K562 (cell line): Measurements from ENCODE around the gene PRR16. TPM values are rescaled to one million over a fixed set of nuclear protein-coding genes. Genes with fewer than 3 reads are reported as not detected.

Experiments
- ATAC-seq: fragments of 200-7000 bp; cut with Tn5 transposase; 3 replicates; pipeline ENCODE4 v1.9.1; 2020; ENCODE audit warnings: moderate library complexity
- BruUV-seq: library from RNA; stranded (reverse); fragments of 400-500 nt; replicated peaks from 2 replicates; lab custom pipeline; 2021; lab: Mats Ljungman, UMichigan
- CTCF ChIA-PET: fragments of 300-600 bp; formaldehyde crosslinking; extraction: SDS; loops from one replicate; lab custom pipeline; 2021; ENCODE audit warnings: low intra/inter-chr PET ratio; lab: Yijun Ruan, JAX
- POLR2A ChIA-PET: fragments of 300-600, 350-650 bp; sonication (Branson Sonifier 250); formaldehyde crosslinking; extraction: SDS; loops from one replicate; lab custom pipeline; 2021; ENCODE audit warnings: antibody characterized with exemption, inconsistent platforms; lab: Yijun Ruan, JAX
- DNase-seq, 4 experiments: peaks; one replicate each; pipeline versions ENCODE4 v3.0.0 to v3.0.0-alpha.2; 2011 to 2018; ENCODE audit warnings: low spot score in 3 of 4, mixed read lengths in 3 of 4; ENCODE audit errors: extremely low read depth in 1 of 4
- FAIRE-seq: peaks from 2 replicates; lab custom pipeline; 2011; peaks lifted over from hg19 to GRCh38; lab: Jason Lieb, UNC
- H2AFZ ChIP-seq: 2 replicates; pipeline ENCODE4 v1.6.0; 2011; ENCODE audit warnings: low read depth, low read length, control low read depth, inconsistent platforms
- H3K27ac ChIP-seq: fragments of 200-600 bp; 3 replicates; pipeline ENCODE4 v1.8.0; 2011; ENCODE audit warnings: low read depth, mild to moderate bottlenecking, control low read depth, inconsistent platforms, low read length, moderate library complexity, mixed read lengths; ENCODE audit errors: extremely low read depth
- H3K27me3 ChIP-seq, 2 experiments: fragments of 300-600 bp in 1 of 2; 2 replicates in 1 of 2; 3 replicates in 1 of 2; pipeline versions ENCODE4 v1.6.0 to v1.8.0; 2011; ENCODE audit warnings: inconsistent platforms in 2 of 2, low read length in 2 of 2, mild to moderate bottlenecking in 1 of 2, mixed read lengths in 1 of 2, moderate library complexity in 1 of 2; ENCODE audit not compliant: control insufficient read depth in 2 of 2, insufficient read depth in 2 of 2
- H3K36me3 ChIP-seq: fragments of 300-600 bp; 3 replicates; pipeline ENCODE4 v1.8.0; 2011; ENCODE audit warnings: mild to moderate bottlenecking, low read length, inconsistent platforms; ENCODE audit not compliant: control insufficient read depth, insufficient read depth
- H3K4me1 ChIP-seq, 2 experiments: fragments of 200-600 bp in 1 of 2; replicated peaks in 1 of 2; 2 replicates in 1 of 2; 3 replicates in 1 of 2; pipeline versions ENCODE4 v1.5.1 to v1.8.0; 2011; ENCODE audit warnings: inconsistent platforms in 2 of 2, low read length in 2 of 2, mild to moderate bottlenecking in 1 of 2, mixed read lengths in 1 of 2, moderate library complexity in 1 of 2; ENCODE audit not compliant: control insufficient read depth in 2 of 2, insufficient read depth in 2 of 2
- H3K4me2 ChIP-seq: 2 replicates; pipeline ENCODE4 v1.6.1; 2011; ENCODE audit warnings: low read length, control low read depth, inconsistent platforms, mixed read lengths; ENCODE audit not compliant: insufficient read depth
- H3K4me3 ChIP-seq: fragments of 200-600 bp; sonication (generic), shearing (Covaris generic); 2 replicates; pipeline ENCODE4 v1.5.1; 2016; ENCODE audit warnings: control low read depth, inconsistent platforms
- H3K79me2 ChIP-seq: fragments of 200-600 bp; 3 replicates; pipeline ENCODE4 v1.8.0; 2011; ENCODE audit warnings: low read length, inconsistent platforms; ENCODE audit not compliant: control insufficient read depth, insufficient read depth
- H3K9ac ChIP-seq, 2 experiments: 2 replicates each; pipeline versions ENCODE4 v1.6.0 to v1.6.1; 2011; ENCODE audit warnings: low read depth in 2 of 2, low read length in 2 of 2, control low read depth in 1 of 2, inconsistent platforms in 1 of 2, mild to moderate bottlenecking in 1 of 2, mixed read lengths in 1 of 2; ENCODE audit not compliant: insufficient read depth in 1 of 2
- H3K9me1 ChIP-seq: one replicate; pipeline ENCODE4 v1.6.0; 2011; ENCODE audit warnings: inconsistent platforms, mild to moderate bottlenecking, low read length, moderate library complexity; ENCODE audit not compliant: control insufficient read depth, insufficient read depth
- H3K9me3 ChIP-seq: replicated peaks from 2 replicates; pipeline ENCODE4 v1.5.1; 2011; ENCODE audit warnings: low read depth, low read length, inconsistent platforms; ENCODE audit not compliant: control insufficient read depth, insufficient read depth
- H4K20me1 ChIP-seq: replicated peaks from 2 replicates; pipeline ENCODE4 v1.6.1; 2011; ENCODE audit warnings: low read length, inconsistent platforms, mixed read lengths; ENCODE audit not compliant: control insufficient read depth, insufficient read depth
- FOXK1 ChIP-seq: sonication (generic); formaldehyde crosslinking; IDR thresholded peaks from 2 replicates; pipeline ENCODE4 v1.8.0; 2022; ENCODE audit warnings: missing genetic modification reagents, mild to moderate bottlenecking, borderline replicate concordance
- MED1 ChIP-seq: sonication (generic); formaldehyde crosslinking; IDR thresholded peaks from 2 replicates; pipeline ENCODE4 v1.8.1; 2023; ENCODE audit warnings: missing genetic modification reagents, borderline replicate concordance
- POLR2AphosphoS5 ChIP-seq: IDR thresholded peaks from 2 replicates; pipeline ENCODE4 v1.6.1; 2011; ENCODE audit warnings: mild to moderate bottlenecking, low read depth, low read length, moderate library complexity; ENCODE audit not compliant: control insufficient read depth, insufficient read depth
- SAFB2 ChIP-seq: fragments of 200-400 bp; formaldehyde crosslinking; IDR thresholded peaks from 2 replicates; pipeline ENCODE4 v1.6.1; 2018; ENCODE audit warnings: borderline replicate concordance, low read length, low read depth, moderate library complexity; ENCODE audit not compliant: severe bottlenecking
- TRIM24 ChIP-seq, 2 experiments: fragments of 450-650 bp; IDR thresholded peaks; 2 replicates each; pipeline ENCODE4 v1.6.1; 2016
- WGBS: fragments of 100-300 bp; shearing (Covaris generic); methylation state at CpG from one replicate; pipeline ENCODE4 v1.1.6; 2016; ENCODE audit warnings: low coverage, mixed read lengths; ENCODE audit not compliant: insufficient coverage; ENCODE audit errors: missing lambda C conversion rate; 5-methylcytosine and 5-hydroxymethylcytosine counted together
- in situ Hi-C: fragments of 300-500 bp; cut with MboI; formaldehyde crosslinking; loops from 4 replicates; pipeline ENCODE4 v1.15.0; 2018; ENCODE audit warnings: inconsistent platforms, mixed read lengths
- intact Hi-C: fragments of 100-400 bp; cut with micrococcal nuclease; formaldehyde crosslinking; loops from 2 replicates; pipeline ENCODE4 v1.14.2; 2022
- polyA plus RNA-seq, 8 experiments: library from polyadenylated mRNA; depleted of rRNA in 4 of 8; stranded (reverse) in 5 of 8; unstranded in 3 of 8; fragments of >200 nt; fragmentation: Nextera tagmentation in 2 of 8; fragmentation: Illumina TruSeq in 1 of 8; extraction: Ambion mirVana in 2 of 8; extraction: Trizol in 1 of 8; gene quantifications; 2 replicates each; pipeline versions ENCODE4 v1.2.1 to v1.2.3, GENCODE V29; 2011 to 2014; ENCODE audit warnings: inconsistent platforms in 1 of 8, missing spikeins in 1 of 8
- total RNA-seq, 7 experiments: library from RNA; depleted of rRNA in 6 of 7; stranded (reverse); fragments of >200 nt in 6 of 7; fragmentation: Illumina TruSeq in 2 of 7; extraction: Trizol in 2 of 7; gene quantifications; 2 replicates each; pipeline versions ENCODE4 v1.2.1 to v1.2.3, GENCODE V29; 2011 to 2021; ENCODE audit warnings: low replicate concordance in 1 of 7
- TF ChIP-seq, protein P1 (sequence below): sonication (generic); formaldehyde crosslinking; IDR thresholded peaks from 2 replicates; pipeline ENCODE4 v1.8.0; 2022; ENCODE audit warnings: mild to moderate bottlenecking, missing genetic modification reagents
- TF ChIP-seq, protein P2 (sequence below), 2 experiments: fragments of 450-650 bp; formaldehyde crosslinking in 1 of 2; IDR thresholded peaks; 2 replicates each; pipeline versions ENCODE4 v1.4.0 to v1.6.1; 2014 to 2020; ENCODE audit warnings: mild to moderate bottlenecking in 2 of 2, borderline replicate concordance in 1 of 2, low read depth in 1 of 2

The PRR16 gene
- total and polyA plus RNA-seq, 9 of the 15 experiments (the other 6 are each of a cell fraction or from before 2014, with no cell fraction given) = 0.61 to 10.1 (median 3.3) TPM

DNA sequence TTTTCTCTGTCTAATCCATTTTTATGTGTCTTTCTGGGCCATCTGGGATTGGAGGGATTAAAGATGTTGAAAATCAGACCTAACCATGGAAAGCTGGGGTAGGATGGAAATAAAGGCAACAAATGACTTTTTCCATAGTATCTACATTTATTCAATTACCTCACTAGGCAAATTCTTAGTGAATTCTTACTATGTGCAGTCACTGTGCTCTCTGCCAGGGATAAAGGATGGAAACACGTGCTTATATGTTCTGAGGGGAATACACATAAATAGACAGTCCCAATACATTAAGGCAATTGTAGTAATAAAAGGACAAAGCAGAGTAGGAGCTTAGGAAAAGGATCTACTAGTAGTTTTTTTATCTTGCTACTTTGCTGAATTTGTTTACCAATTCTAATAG is 214.2 kb downstream of the PRR16 start:
- DNase-seq = no peak
- no peaks in the 10 kb centered on the region for H3K9me3 ChIP-seq
- no peaks in the 10 kb centered on the region for H3K36me3 ChIP-seq
- no peak for ATAC-seq
- TF ChIP-seq MED1 (CRISPR knock-in tag) = no peak
- no peak for TF ChIP-seq TRIM24 (IDR thresholded peaks at IDR 0.05)
- TF ChIP-seq POLR2AphosphoS5 = no peak
- TF ChIP-seq, protein P1, sequence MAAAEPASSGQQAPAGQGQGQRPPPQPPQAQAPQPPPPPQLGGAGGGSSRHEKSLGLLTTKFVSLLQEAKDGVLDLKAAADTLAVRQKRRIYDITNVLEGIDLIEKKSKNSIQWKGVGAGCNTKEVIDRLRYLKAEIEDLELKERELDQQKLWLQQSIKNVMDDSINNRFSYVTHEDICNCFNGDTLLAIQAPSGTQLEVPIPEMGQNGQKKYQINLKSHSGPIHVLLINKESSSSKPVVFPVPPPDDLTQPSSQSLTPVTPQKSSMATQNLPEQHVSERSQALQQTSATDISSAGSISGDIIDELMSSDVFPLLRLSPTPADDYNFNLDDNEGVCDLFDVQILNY (CRISPR knock-in tag) = no peak
- TF ChIP-seq SAFB2 = no peak
- no peak overlapping the region for H3K27ac ChIP-seq
- no peaks in the 10 kb centered on the region for H3K4me1 ChIP-seq
- H3K79me2 ChIP-seq = no peaks in the 10 kb centered on the region
- no peaks in the 10 kb centered on the region for H4K20me1 ChIP-seq
- H3K4me3 ChIP-seq = no peak overlapping the region
- H3K9ac ChIP-seq = no peak overlapping the region
- ChIA-PET CTCF (no interaction called here), POLR2A (no interaction called here)
- no peak overlapping the region for H2AFZ ChIP-seq
- no peaks in the 10 kb centered on the region for H3K9me1 ChIP-seq
- in situ Hi-C loops = no loop called here
- FAIRE-seq = no peak
- 64% methylated on average over 1 of the region's 1 CpG for WGBS
- BruUV-seq = no TSS peak
- H3K4me2 ChIP-seq = no peak overlapping the region
- intact Hi-C loops = no loop called here
- no peaks in the 10 kb centered on the region for H3K27me3 ChIP-seq

DNA sequence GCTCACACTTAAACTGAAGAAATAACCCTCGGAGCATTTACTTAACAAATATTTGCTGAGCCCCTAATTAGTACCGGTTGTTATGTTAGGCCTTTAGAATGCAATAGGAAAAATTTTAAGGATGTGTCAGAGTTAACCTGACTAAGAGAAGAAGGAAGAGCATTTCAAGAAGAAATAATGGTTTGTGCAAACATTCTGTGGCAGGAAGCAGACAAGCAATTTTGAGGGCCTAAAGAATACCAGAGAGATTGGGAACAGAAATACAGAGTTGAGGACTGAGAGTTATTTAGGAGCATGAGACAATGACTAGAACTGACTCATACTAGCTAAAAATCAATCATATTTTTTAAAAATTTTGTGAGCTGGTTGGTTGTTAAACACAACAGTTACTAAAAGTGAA is 218.8 kb downstream of the PRR16 start:
- ChIA-PET CTCF (no interaction called here), POLR2A (no interaction called here)
- ATAC-seq = no peak
- no peaks in the 10 kb centered on the region for H3K36me3 ChIP-seq
- no peaks in the 10 kb centered on the region; the same call in 1 of the 2 replicates for H3K9me3 ChIP-seq
- no peaks in the 10 kb centered on the region for H3K9me1 ChIP-seq
- no peak for DNase-seq
- no peak for FAIRE-seq
- no peaks in the 10 kb centered on the region for H3K27me3 ChIP-seq
- no peak overlapping the region for H3K4me2 ChIP-seq
- no TSS peak for BruUV-seq
- H3K79me2 ChIP-seq = no peaks in the 10 kb centered on the region
- H3K9ac ChIP-seq = no peak overlapping the region
- H3K4me3 ChIP-seq = no peak overlapping the region
- H2AFZ ChIP-seq = no peak overlapping the region
- H3K4me1 ChIP-seq = no peaks in the 10 kb centered on the region
- no peak overlapping the region for H3K27ac ChIP-seq
- in situ Hi-C loops (no loop called here), intact Hi-C loops (no loop called here)
- H4K20me1 ChIP-seq = no peaks in the 10 kb centered on the region
- WGBS = 17% methylated on average over 2 of the region's 2 CpGs
- no peak for TF ChIP-seq FOXK1 (CRISPR knock-in tag)
- TF ChIP-seq, protein P2, sequence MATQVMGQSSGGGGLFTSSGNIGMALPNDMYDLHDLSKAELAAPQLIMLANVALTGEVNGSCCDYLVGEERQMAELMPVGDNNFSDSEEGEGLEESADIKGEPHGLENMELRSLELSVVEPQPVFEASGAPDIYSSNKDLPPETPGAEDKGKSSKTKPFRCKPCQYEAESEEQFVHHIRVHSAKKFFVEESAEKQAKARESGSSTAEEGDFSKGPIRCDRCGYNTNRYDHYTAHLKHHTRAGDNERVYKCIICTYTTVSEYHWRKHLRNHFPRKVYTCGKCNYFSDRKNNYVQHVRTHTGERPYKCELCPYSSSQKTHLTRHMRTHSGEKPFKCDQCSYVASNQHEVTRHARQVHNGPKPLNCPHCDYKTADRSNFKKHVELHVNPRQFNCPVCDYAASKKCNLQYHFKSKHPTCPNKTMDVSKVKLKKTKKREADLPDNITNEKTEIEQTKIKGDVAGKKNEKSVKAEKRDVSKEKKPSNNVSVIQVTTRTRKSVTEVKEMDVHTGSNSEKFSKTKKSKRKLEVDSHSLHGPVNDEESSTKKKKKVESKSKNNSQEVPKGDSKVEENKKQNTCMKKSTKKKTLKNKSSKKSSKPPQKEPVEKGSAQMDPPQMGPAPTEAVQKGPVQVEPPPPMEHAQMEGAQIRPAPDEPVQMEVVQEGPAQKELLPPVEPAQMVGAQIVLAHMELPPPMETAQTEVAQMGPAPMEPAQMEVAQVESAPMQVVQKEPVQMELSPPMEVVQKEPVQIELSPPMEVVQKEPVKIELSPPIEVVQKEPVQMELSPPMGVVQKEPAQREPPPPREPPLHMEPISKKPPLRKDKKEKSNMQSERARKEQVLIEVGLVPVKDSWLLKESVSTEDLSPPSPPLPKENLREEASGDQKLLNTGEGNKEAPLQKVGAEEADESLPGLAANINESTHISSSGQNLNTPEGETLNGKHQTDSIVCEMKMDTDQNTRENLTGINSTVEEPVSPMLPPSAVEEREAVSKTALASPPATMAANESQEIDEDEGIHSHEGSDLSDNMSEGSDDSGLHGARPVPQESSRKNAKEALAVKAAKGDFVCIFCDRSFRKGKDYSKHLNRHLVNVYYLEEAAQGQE (IDR thresholded peaks at IDR 0.05; ENCODE audit: borderline replicate concordance) = no peak
- TF ChIP-seq, protein P2 (CRISPR knock-in tag; IDR thresholded peaks at IDR 0.05; ENCODE audit: low read depth) = no peak
